GM18505 (cell line): ENCODE results near the gene MALSU1.

ENCODE experiments used
- ATAC-seq: cut with Tn5 transposase; IDR thresholded peaks from one replicate; pipeline ENCODE4 v1.9.1; 2021; ENCODE audit not compliant: unreplicated experiment
- POLR2A ChIP-seq: IDR thresholded peaks from 4 replicates; pipeline ENCODE4 v1.6.1; 2011; ENCODE audit warnings: borderline replicate concordance; ENCODE audit not compliant: insufficient read depth, insufficient read length; ENCODE audit errors: extremely low read depth

MALSU1 gene

GRCh38 chr7:23335136-23335535 is 36.0 kb downstream of the MALSU1 start:
- no peak for TF ChIP-seq POLR2A
- no peak for ATAC-seq

GRCh38 chr7:23335621-23336020 is 36.5 kb downstream of the MALSU1 start:
- TF ChIP-seq POLR2A: no peak
- no peak for ATAC-seq

- ATAC-seq: no peak
- TF ChIP-seq POLR2A: no peak
Observed at GRCh38 chr7:23336086-23336485, 36.9 kb downstream of the MALSU1 start.

- ATAC-seq: no peak
- TF ChIP-seq POLR2A: no peak
Observed at GRCh38 chr7:23336799-23337283, 37.7 kb downstream of the MALSU1 start.

GRCh38 chr7:23337374-23337773 is 38.2 kb downstream of the MALSU1 start:
- no peak for TF ChIP-seq POLR2A
- ATAC-seq: no peak

GRCh38 chr7:23338439-23338838 is 39.3 kb downstream of the MALSU1 start:
- ATAC-seq: no peak
- TF ChIP-seq POLR2A: no peak

GRCh38 chr7:23338863-23339262 is 39.7 kb downstream of the MALSU1 start:
- no peak for ATAC-seq
- no peak for TF ChIP-seq POLR2A

- no peak for TF ChIP-seq POLR2A
- ATAC-seq: no peak
Observed at GRCh38 chr7:23341846-23342598, 42.9 kb downstream of the MALSU1 start.

GRCh38 chr7:23343102-23343501 is 44.0 kb downstream of the MALSU1 start:
- no peak for TF ChIP-seq POLR2A
- ATAC-seq: no peak

GRCh38 chr7:23343806-23344475 is 44.8 kb downstream of the MALSU1 start:
- TF ChIP-seq POLR2A: no peak
- ATAC-seq: no peak

GRCh38 chr7:23345601-23346000 is 46.5 kb downstream of the MALSU1 start:
- no peak for ATAC-seq
- TF ChIP-seq POLR2A: no peak

- TF ChIP-seq POLR2A: no peak
- ATAC-seq: no peak
Observed at GRCh38 chr7:23346316-23346715, 47.2 kb downstream of the MALSU1 start.

GRCh38 chr7:23347033-23347681 is 48.0 kb downstream of the MALSU1 start:
- no peak for ATAC-seq
- no peak for TF ChIP-seq POLR2A

- no peak for TF ChIP-seq POLR2A
- ATAC-seq: no peak
Observed at GRCh38 chr7:23347682-23348180, 48.6 kb downstream of the MALSU1 start.

GRCh38 chr7:23349484-23350157 is 50.5 kb downstream of the MALSU1 start:
- no peak for TF ChIP-seq POLR2A
- no peak for ATAC-seq
